D721Med (cell line): ENCODE results near the gene KIAA1755.

Experiments
- DNase-seq: peaks from one replicate; pipeline ENCODE4 v3.0.0; 2011; ENCODE audit warnings: low spot score; ENCODE audit not compliant: insufficient read length
- FAIRE-seq: peaks from 2 replicates; lab custom pipeline; 2011; peaks lifted over from hg19 to GRCh38; lab: Jason Lieb, UNC
- TF ChIP-seq, protein P1 (sequence below): IDR thresholded peaks from 2 replicates; pipeline ENCODE4 v1.5.1; 2012; ENCODE audit warnings: mild to moderate bottlenecking, control low read depth; ENCODE audit not compliant: insufficient read depth; ENCODE audit errors: missing control alignments

Gene KIAA1755

DNA sequence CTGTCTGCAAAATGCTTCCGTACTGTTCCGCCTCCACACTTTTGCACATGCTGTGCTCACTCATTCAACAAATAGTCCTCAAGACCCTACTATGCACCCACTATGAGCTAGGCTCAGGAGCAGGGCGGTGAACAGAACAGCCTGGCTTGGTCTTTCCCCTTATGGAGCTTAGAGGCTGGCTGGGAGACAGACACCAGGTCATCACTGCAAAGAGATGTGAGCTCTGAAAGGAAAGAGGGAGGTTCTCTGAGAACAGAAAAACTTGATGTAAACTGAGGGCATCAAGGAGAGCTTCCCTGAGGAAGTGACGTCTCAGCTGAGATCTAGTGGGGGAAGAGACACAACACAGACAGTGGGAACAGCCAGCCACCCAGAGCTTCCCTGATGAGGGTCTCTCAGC lies 64.5 kb downstream of the KIAA1755 start:
- DNase-seq (no peak), FAIRE-seq (no peak)
- TF ChIP-seq, protein P1, sequence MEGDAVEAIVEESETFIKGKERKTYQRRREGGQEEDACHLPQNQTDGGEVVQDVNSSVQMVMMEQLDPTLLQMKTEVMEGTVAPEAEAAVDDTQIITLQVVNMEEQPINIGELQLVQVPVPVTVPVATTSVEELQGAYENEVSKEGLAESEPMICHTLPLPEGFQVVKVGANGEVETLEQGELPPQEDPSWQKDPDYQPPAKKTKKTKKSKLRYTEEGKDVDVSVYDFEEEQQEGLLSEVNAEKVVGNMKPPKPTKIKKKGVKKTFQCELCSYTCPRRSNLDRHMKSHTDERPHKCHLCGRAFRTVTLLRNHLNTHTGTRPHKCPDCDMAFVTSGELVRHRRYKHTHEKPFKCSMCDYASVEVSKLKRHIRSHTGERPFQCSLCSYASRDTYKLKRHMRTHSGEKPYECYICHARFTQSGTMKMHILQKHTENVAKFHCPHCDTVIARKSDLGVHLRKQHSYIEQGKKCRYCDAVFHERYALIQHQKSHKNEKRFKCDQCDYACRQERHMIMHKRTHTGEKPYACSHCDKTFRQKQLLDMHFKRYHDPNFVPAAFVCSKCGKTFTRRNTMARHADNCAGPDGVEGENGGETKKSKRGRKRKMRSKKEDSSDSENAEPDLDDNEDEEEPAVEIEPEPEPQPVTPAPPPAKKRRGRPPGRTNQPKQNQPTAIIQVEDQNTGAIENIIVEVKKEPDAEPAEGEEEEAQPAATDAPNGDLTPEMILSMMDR: no peak

DNA sequence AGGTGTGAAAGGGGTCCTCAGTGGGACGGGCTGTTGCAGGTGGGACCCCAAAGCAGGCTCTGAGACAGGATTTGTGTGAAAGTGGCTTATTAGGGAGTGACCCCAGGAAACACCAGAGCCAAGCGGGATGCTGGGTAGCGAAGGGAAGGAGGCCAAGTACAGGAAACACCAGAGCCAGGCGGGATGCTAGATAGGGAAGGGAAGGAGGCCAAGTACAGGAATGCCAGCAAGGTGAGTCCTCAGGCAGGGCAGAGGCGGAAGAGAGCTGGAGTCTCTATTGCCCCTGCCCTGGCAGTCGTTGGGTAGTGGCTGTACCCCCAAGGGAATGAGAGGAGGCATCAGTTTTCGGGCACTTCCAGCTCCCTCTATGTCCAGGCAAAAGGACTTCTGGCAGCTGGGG lies 65.0 kb downstream of the KIAA1755 start:
- FAIRE-seq (no peak), DNase-seq (no peak)
- TF ChIP-seq, protein P1: no peak

DNA sequence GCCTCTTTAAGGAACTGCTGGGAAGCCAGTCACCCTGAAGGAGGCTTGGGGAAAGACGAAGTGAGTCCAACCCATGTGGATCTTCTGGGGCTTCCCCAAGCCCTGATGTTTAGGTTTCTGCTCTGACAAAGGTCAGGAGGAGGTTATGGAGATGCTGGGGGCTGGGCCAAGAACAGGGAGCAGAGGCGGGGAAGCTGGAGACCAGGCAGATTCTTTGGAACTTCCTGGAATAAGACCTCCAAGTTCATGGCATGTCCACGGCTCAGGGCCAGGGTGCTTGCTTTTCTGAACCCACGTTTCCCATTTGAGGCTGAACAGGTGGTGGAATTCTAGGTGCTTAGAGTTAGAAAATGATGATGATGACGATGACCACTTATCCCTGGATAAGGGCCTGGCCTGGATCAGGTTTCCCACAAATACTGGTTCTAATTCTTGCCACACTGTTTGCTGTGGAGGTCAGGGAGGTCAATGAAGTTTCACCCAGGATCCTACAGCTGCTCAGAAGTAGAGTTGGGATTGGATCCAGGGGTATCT lies 65.5 kb downstream of the KIAA1755 start:
- FAIRE-seq (no peak), DNase-seq (no peak)
- TF ChIP-seq, protein P1: no peak

DNA sequence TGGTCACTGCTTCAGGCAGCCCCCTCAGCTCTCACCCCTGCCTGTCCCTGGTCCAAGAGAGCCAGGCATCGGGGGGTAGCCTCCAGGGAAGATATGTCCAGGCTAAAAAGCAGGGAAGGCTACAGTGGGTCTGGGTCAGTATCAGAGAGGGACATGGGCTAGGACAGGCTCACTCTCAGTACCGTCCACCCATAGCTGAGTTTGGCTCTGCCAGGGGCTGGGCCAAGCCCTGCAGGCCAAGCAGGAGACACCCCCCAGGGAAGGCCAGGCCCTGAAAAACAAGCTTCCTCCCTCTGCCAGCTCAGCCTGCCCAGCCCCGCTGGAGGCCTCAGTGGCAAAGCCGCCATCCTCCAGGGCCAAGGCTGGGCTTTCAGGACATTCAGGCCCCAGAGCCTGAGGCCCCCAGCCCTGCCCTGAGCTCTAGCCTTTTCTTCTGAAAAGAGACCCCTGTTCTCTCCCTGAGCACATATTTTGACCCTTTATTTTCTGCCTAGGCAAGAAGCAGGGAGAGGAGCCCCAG lies 66.9 kb downstream of the KIAA1755 start:
- no peak for DNase-seq
- no peak for FAIRE-seq
- TF ChIP-seq, protein P1: no peak

DNA sequence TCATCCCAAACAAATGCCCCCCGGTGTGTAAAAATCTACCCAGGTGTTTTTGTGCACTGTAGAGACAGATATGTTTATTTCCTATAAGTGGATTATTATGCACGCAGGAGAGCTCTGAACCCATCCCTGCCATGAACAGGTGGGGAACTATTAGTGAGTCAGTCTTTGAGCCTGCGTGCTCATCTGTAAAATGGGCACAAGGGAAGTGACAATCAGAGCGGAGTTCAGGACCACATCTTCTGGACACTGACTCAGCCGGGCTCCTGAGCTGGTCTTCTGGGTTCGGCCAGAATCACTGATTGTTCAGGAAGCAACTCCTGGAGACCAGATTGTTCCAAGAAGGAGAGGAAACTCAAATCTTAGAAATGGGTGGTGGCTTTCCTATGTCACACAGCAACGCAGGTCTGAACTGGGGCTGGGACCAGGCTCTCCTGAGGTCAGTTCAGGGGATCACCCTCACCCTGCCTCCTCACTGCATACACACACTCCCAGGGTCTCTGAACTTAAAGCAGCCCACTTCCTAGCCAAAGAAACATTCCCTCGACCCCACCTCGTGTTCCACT lies 68.1 kb downstream of the KIAA1755 start:
- TF ChIP-seq, protein P1: no peak
- no peak for FAIRE-seq
- no peak for DNase-seq

DNA sequence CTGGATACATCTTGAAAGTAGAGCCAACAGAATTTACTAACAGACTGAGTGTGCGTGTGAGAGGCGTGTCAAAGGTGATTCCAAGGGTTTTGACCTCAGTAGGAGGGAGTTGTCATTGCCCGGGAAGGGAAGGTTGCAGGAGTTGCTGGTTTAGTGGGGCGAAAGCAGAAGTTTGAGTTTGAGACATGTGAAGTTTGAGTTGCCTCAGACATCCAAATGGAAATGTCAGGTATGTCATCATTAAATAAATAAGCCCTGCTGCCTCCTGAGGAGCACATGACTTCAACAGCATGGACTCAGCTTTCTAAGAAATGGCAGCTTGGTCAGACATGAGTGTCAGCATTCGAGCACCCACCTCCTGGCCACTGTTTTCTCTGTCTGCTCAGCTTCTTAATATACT lies 68.9 kb downstream of the KIAA1755 start:
- no peak for DNase-seq
- TF ChIP-seq, protein P1: no peak
- FAIRE-seq: no peak

DNA sequence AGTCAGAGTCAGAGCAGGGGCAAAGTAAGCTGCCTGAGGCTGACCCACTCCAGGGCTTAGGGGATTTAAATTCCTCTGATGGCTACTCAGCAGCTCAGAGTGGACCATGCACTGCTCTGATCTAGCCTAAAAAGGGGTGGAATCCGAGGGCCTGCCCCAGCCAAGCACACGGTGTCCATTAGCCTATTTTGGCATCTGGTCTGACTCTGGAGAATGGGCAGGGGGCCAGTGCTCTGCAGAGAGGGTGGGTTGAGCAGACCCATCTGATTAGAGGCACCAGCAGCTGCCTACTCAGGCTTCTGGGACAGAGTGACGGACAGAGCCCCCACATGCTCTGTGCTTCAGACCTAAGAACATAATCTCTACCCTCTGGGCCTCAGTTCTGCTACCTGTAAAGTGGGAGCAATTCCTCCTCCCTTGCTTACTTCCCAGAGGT lies 69.6 kb downstream of the KIAA1755 start:
- DNase-seq (no peak), FAIRE-seq (no peak)
- TF ChIP-seq, protein P1: no peak
